Measurements from ENCODE around the gene CMTM1.

The CMTM1 gene

GRCh38 chr16:66604376-66605176, 38.3 kb downstream of the CMTM1 start, which contains the start of gene CMTM3:
CMTM3 (plus strand) TSS chr16:66604704; CDS start chr16:66604806, 102 bp downstream.
- peak within 1 kb of the TSS; percentile 79 for H3K27ac ChIP-seq (ENCODE audit: low read length)
- ATAC-seq (ENCODE audit: insufficient read depth, low read depth): peak; percentile 65
- H2AFZ ChIP-seq (ENCODE audit: low read depth, low read length): peak within 1 kb of the TSS; percentile 73
- H3K27me3 ChIP-seq (ENCODE audit: insufficient read depth, low read length, poor library complexity): no peaks in the 10 kb centered on the region
- peak within 1 kb of the TSS; percentile 72 to 83 for H3K4me3 ChIP-seq (ENCODE audit: low read depth in 1 of 2, low read length in 2 of 2)
- peak within 1 kb of the TSS; percentile 95 for H3K4me2 ChIP-seq (ENCODE audit: insufficient read depth, low read length)
- peak within 1 kb of the TSS; percentile 92 for H3K9ac ChIP-seq (ENCODE audit: low read depth, low read length)
- peaks cover 43% of the 10 kb centered on the region for H3K4me1 ChIP-seq (ENCODE audit: insufficient read depth, low read length)
- H3K79me2 ChIP-seq (ENCODE audit: insufficient read depth, low read length): peaks cover 47% of the 10 kb centered on the region
- TF ChIP-seq CTCF (IDR thresholded peaks at IDR 0.05; ENCODE audit: borderline replicate concordance, extremely low read depth, low read length, poor library complexity, severe bottlenecking): peak; percentile 72
- TF ChIP-seq EZH2 (IDR thresholded peaks at IDR 0.05; ENCODE audit: borderline replicate concordance, low read depth, low read length, severe bottlenecking): no peak
- H4K20me1 ChIP-seq (ENCODE audit: insufficient read depth, low read length): peaks cover 40% of the 10 kb centered on the region
- peak; percentile 84 for DNase-seq
- H3K36me3 ChIP-seq (ENCODE audit: insufficient read depth, low read length): peaks cover 34% of the 10 kb centered on the region
- H3K9me3 ChIP-seq (ENCODE audit: insufficient read depth, low read length, severe bottlenecking): peaks cover 11% of the 10 kb centered on the region

GRCh38 chr16:66605177-66605978, 39.1 kb downstream of the CMTM1 start:
- no peaks in the 10 kb centered on the region for H3K27me3 ChIP-seq (ENCODE audit: insufficient read depth, low read length, poor library complexity)
- H4K20me1 ChIP-seq (ENCODE audit: insufficient read depth, low read length): peaks cover 48% of the 10 kb centered on the region
- H2AFZ ChIP-seq (ENCODE audit: low read depth, low read length): peak overlapping the region; percentile 59
- H3K79me2 ChIP-seq (ENCODE audit: insufficient read depth, low read length): peaks cover 53% of the 10 kb centered on the region
- peaks cover 43% of the 10 kb centered on the region for H3K4me1 ChIP-seq (ENCODE audit: insufficient read depth, low read length)
- peak; percentile 23 for ATAC-seq (ENCODE audit: insufficient read depth, low read depth)
- peak overlapping the region; percentile 95 for H3K4me2 ChIP-seq (ENCODE audit: insufficient read depth, low read length)
- peaks cover 11% of the 10 kb centered on the region for H3K9me3 ChIP-seq (ENCODE audit: insufficient read depth, low read length, severe bottlenecking)
- H3K36me3 ChIP-seq (ENCODE audit: insufficient read depth, low read length): peaks cover 42% of the 10 kb centered on the region
- peak overlapping the region; percentile 92 for H3K9ac ChIP-seq (ENCODE audit: low read depth, low read length)
- H3K4me3 ChIP-seq (ENCODE audit: low read depth in 1 of 2, low read length in 2 of 2): peak overlapping the region; percentile 72 to 83
- peak; percentile 56 for DNase-seq
- peak overlapping the region; percentile 76 for H3K27ac ChIP-seq (ENCODE audit: low read length)
- TF ChIP-seq CTCF (IDR thresholded peaks at IDR 0.05; ENCODE audit: borderline replicate concordance, extremely low read depth, low read length, poor library complexity, severe bottlenecking): no peak
- TF ChIP-seq EZH2 (IDR thresholded peaks at IDR 0.05; ENCODE audit: borderline replicate concordance, low read depth, low read length, severe bottlenecking): no peak

- Histone ChIP-seq H2AFZ (ENCODE audit: low read depth, low read length) (no peak overlapping the region), H3K27ac (ENCODE audit: low read length) (peak overlapping the region; percentile 76), H3K36me3 (ENCODE audit: insufficient read depth, low read length) (peaks cover 50% of the 10 kb centered on the region), H3K9ac (ENCODE audit: low read depth, low read length) (peak overlapping the region; percentile 92), H4K20me1 (ENCODE audit: insufficient read depth, low read length) (peaks cover 53% of the 10 kb centered on the region), H3K4me3 (ENCODE audit: low read depth in 1 of 2, low read length in 2 of 2) (peak overlapping the region; percentile 72 to 83; a peak in 3 of 4 replicates), H3K4me1 (ENCODE audit: insufficient read depth, low read length) (peaks cover 43% of the 10 kb centered on the region), H3K27me3 (ENCODE audit: insufficient read depth, low read length, poor library complexity) (no peaks in the 10 kb centered on the region), H3K9me3 (ENCODE audit: insufficient read depth, low read length, severe bottlenecking) (peaks cover 8% of the 10 kb centered on the region), H3K4me2 (ENCODE audit: insufficient read depth, low read length) (peak overlapping the region; percentile 95), H3K79me2 (ENCODE audit: insufficient read depth, low read length) (peaks cover 53% of the 10 kb centered on the region)
- TF ChIP-seq CTCF (IDR thresholded peaks at IDR 0.05; ENCODE audit: borderline replicate concordance, extremely low read depth, low read length, poor library complexity, severe bottlenecking) (no peak), EZH2 (IDR thresholded peaks at IDR 0.05; ENCODE audit: borderline replicate concordance, low read depth, low read length, severe bottlenecking) (no peak)
- ATAC-seq (ENCODE audit: insufficient read depth, low read depth) (no peak), DNase-seq (no peak)
Measured at GRCh38 chr16:66605979-66606751, 39.9 kb downstream of the CMTM1 start.

All from DND-41 (cell line).